MM.1S (cell line): ENCODE results near the gene SYT1.

ENCODE experiments used
- EZH2 ChIP-seq: fragments of 300-600 bp; sonication (generic); optimal IDR thresholded peaks from 2 replicates; pipeline ENCODE3; 2017; ENCODE audit warnings: low read depth, mild to moderate bottlenecking, antibody characterized with exemption, low read length, mixed read lengths
- EZH2phosphoT487 ChIP-seq: fragments of 300-600 bp; sonication (generic); IDR thresholded peaks from 2 replicates; pipeline ENCODE4 v1.6.1; 2018; ENCODE audit warnings: antibody characterized with exemption, low read length
- TF ChIP-seq, protein P1 (sequence below): fragments of 300-600 bp; sonication (generic); IDR thresholded peaks from 2 replicates; pipeline ENCODE4 v1.5.1; 2016; ENCODE audit warnings: antibody characterized with exemption, low read length, mixed read lengths

DNA sequence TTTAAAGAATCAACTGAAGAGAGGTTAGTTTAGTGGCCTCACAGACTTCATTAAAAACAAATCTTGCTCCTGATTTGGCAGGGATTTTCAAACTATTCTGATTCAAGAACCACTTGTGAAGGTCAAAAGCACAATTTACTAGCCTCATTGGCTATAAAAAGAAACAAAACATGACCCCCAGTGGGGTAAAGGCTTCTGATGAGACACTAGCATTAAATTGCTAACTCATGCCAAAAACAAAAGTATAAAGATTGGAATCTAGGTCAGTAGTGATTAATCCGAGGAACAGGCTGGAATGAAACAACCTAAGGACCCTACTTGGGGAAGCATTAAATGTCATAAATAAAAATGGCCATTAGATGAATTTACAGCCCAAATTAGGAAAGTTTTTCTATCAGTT, 513.9 kb downstream of the SYT1 start:
- TF ChIP-seq, protein P1, sequence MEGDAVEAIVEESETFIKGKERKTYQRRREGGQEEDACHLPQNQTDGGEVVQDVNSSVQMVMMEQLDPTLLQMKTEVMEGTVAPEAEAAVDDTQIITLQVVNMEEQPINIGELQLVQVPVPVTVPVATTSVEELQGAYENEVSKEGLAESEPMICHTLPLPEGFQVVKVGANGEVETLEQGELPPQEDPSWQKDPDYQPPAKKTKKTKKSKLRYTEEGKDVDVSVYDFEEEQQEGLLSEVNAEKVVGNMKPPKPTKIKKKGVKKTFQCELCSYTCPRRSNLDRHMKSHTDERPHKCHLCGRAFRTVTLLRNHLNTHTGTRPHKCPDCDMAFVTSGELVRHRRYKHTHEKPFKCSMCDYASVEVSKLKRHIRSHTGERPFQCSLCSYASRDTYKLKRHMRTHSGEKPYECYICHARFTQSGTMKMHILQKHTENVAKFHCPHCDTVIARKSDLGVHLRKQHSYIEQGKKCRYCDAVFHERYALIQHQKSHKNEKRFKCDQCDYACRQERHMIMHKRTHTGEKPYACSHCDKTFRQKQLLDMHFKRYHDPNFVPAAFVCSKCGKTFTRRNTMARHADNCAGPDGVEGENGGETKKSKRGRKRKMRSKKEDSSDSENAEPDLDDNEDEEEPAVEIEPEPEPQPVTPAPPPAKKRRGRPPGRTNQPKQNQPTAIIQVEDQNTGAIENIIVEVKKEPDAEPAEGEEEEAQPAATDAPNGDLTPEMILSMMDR, result no peak
- no peak for TF ChIP-seq EZH2
- no peak for TF ChIP-seq EZH2phosphoT487
